Activated CD4-positive, alpha-beta T cell treated with anti-CD3 and anti-CD28 coated beads for 36 hours (primary cell): Measurements from ENCODE around the gene FLII. TPM values are rescaled to one million over a fixed set of nuclear protein-coding genes. Genes with fewer than 3 reads are reported as not detected.
A peak's percentile ranks its signal among the peaks of the same experiment; 100 is the strongest.

Experiments
- ATAC-seq: fragments of 200-7000 bp; cut with Tn5 transposase; one replicate; pipeline ENCODE4 v1.10.0; 2021; ENCODE audit warnings: mild to moderate bottlenecking, moderate library complexity
- CTCF ChIA-PET: fragments of 350-600 bp; sonication (Branson Sonifier 250); formaldehyde crosslinking; loops from one replicate; lab custom pipeline; 2021; ENCODE audit warnings: antibody characterized with exemption; lab: Charles Lee
- POLR2A ChIA-PET: fragments of 350-600 bp; sonication (Branson Sonifier 250); formaldehyde crosslinking; loops from one replicate; lab custom pipeline; 2021; ENCODE audit warnings: antibody characterized with exemption, inconsistent platforms; lab: Charles Lee
- DNase-seq: peaks from one replicate; pipeline ENCODE4 v3.0.0-alpha.2; 2020
- H3K27ac Mint-ChIP-seq: one replicate; pipeline ENCODE4 v1.8.0; 2021; ENCODE audit warnings: mixed read lengths
- H3K27me3 Mint-ChIP-seq: one replicate; pipeline ENCODE4 v1.8.0; 2021; ENCODE audit warnings: mixed read lengths
- H3K36me3 Mint-ChIP-seq: one replicate; pipeline ENCODE4 v1.8.0; 2021; ENCODE audit warnings: low read depth, mixed read lengths
- H3K4me1 Mint-ChIP-seq: one replicate; pipeline ENCODE4 v1.8.0; 2021; ENCODE audit warnings: mixed read lengths
- H3K4me3 Mint-ChIP-seq: one replicate; pipeline ENCODE4 v1.8.0; 2021; ENCODE audit warnings: mild to moderate bottlenecking, moderate library complexity, mixed read lengths
- H3K9me3 Mint-ChIP-seq: one replicate; pipeline ENCODE4 v1.8.0; 2021; ENCODE audit warnings: low read depth, mixed read lengths
- intact Hi-C, 2 experiments: fragments of 100-400 bp; cut with DNase I in 1 of 2; cut with micrococcal nuclease in 1 of 2; formaldehyde crosslinking; loops; one replicate each; pipeline versions ENCODE4 v1.14.2 to v1.15.1; 2022 to 2024; cut with DNase I, micrococcal nuclease
- total RNA-seq, 2 experiments: library from RNA; stranded (reverse); gene quantifications; one replicate each; pipeline ENCODE4 v1.2.3, GENCODE V29; 2021

Gene FLII
- total RNA-seq, 2 experiments from 2014 or later = 282 to 364 TPM

- POLR2A ChIA-PET = no interaction called here
- Mint-ChIP-seq H3K4me1 (peaks cover 16% of the 10 kb centered on the region), H3K27ac (no peak overlapping the region), H3K4me3 (no peak overlapping the region), H3K36me3 (peaks cover 9% of the 10 kb centered on the region), H3K27me3 (no peaks in the 10 kb centered on the region), H3K9me3 (no peaks in the 10 kb centered on the region)
- intact Hi-C loops = no loop called here
- CTCF ChIA-PET = interaction anchor here (1.7 kb wide), 1 partner anchor 11 kb away, joined by 5 read pairs; no protein-coding TSS in a partner anchor
- ATAC-seq = no peak
- no peak for DNase-seq
Observed at GRCh38 chr17:18237461-18237860, 21.1 kb downstream of the FLII start.

GRCh38 chr17:18236494-18236893 is 22.0 kb downstream of the FLII start:
- Mint-ChIP-seq H3K4me3 (no peak overlapping the region), H3K27me3 (no peaks in the 10 kb centered on the region), H3K4me1 (peaks cover 16% of the 10 kb centered on the region), H3K27ac (peak overlapping the region; percentile 74), H3K9me3 (no peaks in the 10 kb centered on the region), H3K36me3 (peaks cover 9% of the 10 kb centered on the region)
- no peak for ATAC-seq
- DNase-seq = no peak
- POLR2A ChIA-PET = no interaction called here
- CTCF ChIA-PET = interaction anchor here (0.6 kb wide), 1 partner anchor 149 kb away, joined by 3 read pairs; no protein-coding TSS in a partner anchor
- intact Hi-C loops = no loop called here

GRCh38 chr17:18235743-18236256 is 22.7 kb downstream of the FLII start:
- DNase-seq (peak; percentile 78), ATAC-seq (peak; percentile 91)
- Mint-ChIP-seq H3K4me1 (peaks cover 16% of the 10 kb centered on the region), H3K9me3 (no peaks in the 10 kb centered on the region), H3K27me3 (no peaks in the 10 kb centered on the region), H3K36me3 (peaks cover 9% of the 10 kb centered on the region), H3K4me3 (no peak overlapping the region), H3K27ac (peak overlapping the region; percentile 74)
- POLR2A ChIA-PET = no interaction called here
- intact Hi-C loops = no loop called here
- CTCF ChIA-PET = no interaction called here

GRCh38 chr17:18234853-18235380 is 23.6 kb downstream of the FLII start:
- ATAC-seq = no peak
- Mint-ChIP-seq H3K27ac (peak overlapping the region; percentile 74), H3K9me3 (no peaks in the 10 kb centered on the region), H3K27me3 (no peaks in the 10 kb centered on the region), H3K4me1 (peaks cover 16% of the 10 kb centered on the region), H3K4me3 (no peak overlapping the region), H3K36me3 (peaks cover 9% of the 10 kb centered on the region)
- intact Hi-C loops = no loop called here
- POLR2A ChIA-PET = no interaction called here
- no peak for DNase-seq
- CTCF ChIA-PET = no interaction called here

GRCh38 chr17:18233803-18234518 is 24.6 kb downstream of the FLII start:
- H3K27me3 Mint-ChIP-seq = no peaks in the 10 kb centered on the region
- DNase-seq (no peak), ATAC-seq (no peak)
- ChIA-PET POLR2A (no interaction called here), CTCF (no interaction called here)
- peaks cover 16% of the 10 kb centered on the region for H3K4me1 Mint-ChIP-seq
- intact Hi-C loops = no loop called here
- H3K9me3 Mint-ChIP-seq = no peaks in the 10 kb centered on the region
- H3K27ac Mint-ChIP-seq = no peak overlapping the region
- H3K36me3 Mint-ChIP-seq = peaks cover 9% of the 10 kb centered on the region
- H3K4me3 Mint-ChIP-seq = no peak overlapping the region

GRCh38 chr17:18231164-18231563 is 27.4 kb downstream of the FLII start:
- Mint-ChIP-seq H3K27me3 (no peaks in the 10 kb centered on the region), H3K36me3 (peaks cover 6% of the 10 kb centered on the region), H3K4me1 (peaks cover 28% of the 10 kb centered on the region), H3K4me3 (no peak overlapping the region), H3K27ac (no peak overlapping the region), H3K9me3 (no peaks in the 10 kb centered on the region)
- ChIA-PET POLR2A (no interaction called here), CTCF (interaction anchor here (1.0 kb wide), 1 partner anchor 24 kb away, joined by 3 read pairs; no protein-coding TSS in a partner anchor)
- DNase-seq (no peak), ATAC-seq (no peak)
- intact Hi-C loops = no loop called here

GRCh38 chr17:18230288-18231141 is 28.0 kb downstream of the FLII start:
- ATAC-seq = no peak
- no peaks in the 10 kb centered on the region for H3K9me3 Mint-ChIP-seq
- peaks cover 6% of the 10 kb centered on the region for H3K36me3 Mint-ChIP-seq
- H3K4me1 Mint-ChIP-seq = peaks cover 21% of the 10 kb centered on the region
- ChIA-PET CTCF (interaction anchor here (1.0 kb wide), 1 partner anchor 25 kb away, joined by 3 read pairs; no protein-coding TSS in a partner anchor), POLR2A (no interaction called here)
- intact Hi-C loops = no loop called here
- no peak overlapping the region for H3K27ac Mint-ChIP-seq
- no peak overlapping the region for H3K4me3 Mint-ChIP-seq
- DNase-seq = no peak
- H3K27me3 Mint-ChIP-seq = no peaks in the 10 kb centered on the region

GRCh38 chr17:18229771-18230170 is 28.8 kb downstream of the FLII start:
- intact Hi-C loops = loop anchor here in 1 of 2 experiments (5.0 kb wide), 1 partner anchor 47 kb away; the partner anchor contains the start of gene ALKBH5
- Mint-ChIP-seq H3K4me3 (no peak overlapping the region), H3K27me3 (no peaks in the 10 kb centered on the region), H3K27ac (no peak overlapping the region), H3K9me3 (no peaks in the 10 kb centered on the region), H3K36me3 (peaks cover 2% of the 10 kb centered on the region), H3K4me1 (peaks cover 19% of the 10 kb centered on the region)
- no peak for ATAC-seq
- DNase-seq = no peak
- ChIA-PET CTCF (interaction anchor here (1.0 kb wide), 1 partner anchor 12 kb away, joined by 3 read pairs; no protein-coding TSS in a partner anchor), POLR2A (no interaction called here)

- no peaks in the 10 kb centered on the region for H3K36me3 Mint-ChIP-seq
- ChIA-PET CTCF (interaction anchor here (1.0 kb wide), 1 partner anchor 11 kb away, joined by 3 read pairs; no protein-coding TSS in a partner anchor), POLR2A (no interaction called here)
- intact Hi-C loops = loop anchor here in 1 of 2 experiments (5.0 kb wide), 1 partner anchor 47 kb away; the partner anchor contains the start of gene ALKBH5
- no peaks in the 10 kb centered on the region for H3K27me3 Mint-ChIP-seq
- DNase-seq (no peak), ATAC-seq (no peak)
- no peaks in the 10 kb centered on the region for H3K9me3 Mint-ChIP-seq
- H3K4me1 Mint-ChIP-seq = peaks cover 18% of the 10 kb centered on the region
- no peak overlapping the region for H3K4me3 Mint-ChIP-seq
- no peak overlapping the region for H3K27ac Mint-ChIP-seq
Observed at GRCh38 chr17:18229254-18229653, 29.3 kb downstream of the FLII start.

- peaks cover 18% of the 10 kb centered on the region for H3K4me1 Mint-ChIP-seq
- DNase-seq (no peak), ATAC-seq (no peak)
- no peaks in the 10 kb centered on the region for H3K9me3 Mint-ChIP-seq
- H3K4me3 Mint-ChIP-seq = no peak overlapping the region
- H3K36me3 Mint-ChIP-seq = no peaks in the 10 kb centered on the region
- POLR2A ChIA-PET = no interaction called here
- CTCF ChIA-PET = no interaction called here
- no peaks in the 10 kb centered on the region for H3K27me3 Mint-ChIP-seq
- intact Hi-C loops = loop anchor here in 1 of 2 experiments (5.0 kb wide), 1 partner anchor 46 kb away; the partner anchor contains the start of gene ALKBH5
- no peak overlapping the region for H3K27ac Mint-ChIP-seq
Observed at GRCh38 chr17:18228176-18228682, 30.3 kb downstream of the FLII start.

GRCh38 chr17:18227635-18228034 is 30.9 kb downstream of the FLII start:
- H3K9me3 Mint-ChIP-seq = no peaks in the 10 kb centered on the region
- no peak overlapping the region for H3K4me3 Mint-ChIP-seq
- ATAC-seq (no peak), DNase-seq (no peak)
- CTCF ChIA-PET = no interaction called here
- no peaks in the 10 kb centered on the region for H3K27me3 Mint-ChIP-seq
- no peaks in the 10 kb centered on the region for H3K36me3 Mint-ChIP-seq
- H3K27ac Mint-ChIP-seq = no peak overlapping the region
- H3K4me1 Mint-ChIP-seq = peaks cover 18% of the 10 kb centered on the region
- intact Hi-C loops = loop anchor here in 1 of 2 experiments (5.0 kb wide), 1 partner anchor 45 kb away; the partner anchor contains the start of gene ALKBH5
- POLR2A ChIA-PET = no interaction called here
